ENCODE measurements around the gene DUSP6. TPM values are rescaled to one million over a fixed set of nuclear protein-coding genes. Genes with fewer than 3 reads are reported as not detected.

Gene DUSP6
- total and polyA plus RNA-seq, 2 of the 13 experiments (the other 11 are each of a cell fraction or from before 2014, with no cell fraction given), result 40.9 to 161 TPM

DNA sequence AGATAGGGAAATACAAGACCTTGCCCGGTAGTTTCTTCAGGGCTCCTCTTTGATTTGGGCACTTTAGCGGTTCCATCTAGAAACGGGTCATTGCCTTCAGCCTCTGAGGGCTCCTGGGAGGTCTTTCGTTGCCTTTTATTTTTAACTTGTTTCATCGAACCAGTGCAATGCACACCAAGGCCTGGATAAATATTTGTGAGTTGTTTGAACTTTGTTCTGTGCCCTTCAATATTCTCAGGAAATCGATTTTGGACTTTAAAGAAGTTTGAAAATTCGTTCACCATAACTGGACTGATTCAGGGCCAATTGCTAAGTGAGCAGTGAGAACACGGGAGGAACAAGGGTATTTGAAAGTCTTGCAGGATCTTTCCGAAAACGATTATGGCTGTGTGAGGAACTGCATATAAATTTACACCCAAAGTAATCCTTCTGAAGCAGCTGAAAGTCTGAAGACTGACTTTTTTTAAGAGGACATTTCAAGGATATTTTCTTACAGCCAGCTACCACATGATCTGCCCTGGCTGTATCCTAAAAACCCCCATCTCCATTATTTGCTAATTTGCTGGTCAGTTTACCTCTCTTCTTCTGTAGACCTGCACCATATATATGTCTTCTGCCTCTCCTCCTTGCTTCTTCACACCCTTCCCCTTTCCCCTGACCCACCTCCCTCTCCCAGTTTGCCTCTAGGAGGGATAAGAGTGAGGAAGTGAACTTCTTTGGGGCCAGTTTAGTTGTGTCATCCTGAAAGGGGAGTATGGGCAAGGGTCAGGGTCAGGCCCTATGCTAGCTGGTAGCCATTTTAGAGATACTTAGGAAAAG lies 8.0 kb downstream of the DUSP6 start (continued):
- TF ChIP-seq, protein P1, sequence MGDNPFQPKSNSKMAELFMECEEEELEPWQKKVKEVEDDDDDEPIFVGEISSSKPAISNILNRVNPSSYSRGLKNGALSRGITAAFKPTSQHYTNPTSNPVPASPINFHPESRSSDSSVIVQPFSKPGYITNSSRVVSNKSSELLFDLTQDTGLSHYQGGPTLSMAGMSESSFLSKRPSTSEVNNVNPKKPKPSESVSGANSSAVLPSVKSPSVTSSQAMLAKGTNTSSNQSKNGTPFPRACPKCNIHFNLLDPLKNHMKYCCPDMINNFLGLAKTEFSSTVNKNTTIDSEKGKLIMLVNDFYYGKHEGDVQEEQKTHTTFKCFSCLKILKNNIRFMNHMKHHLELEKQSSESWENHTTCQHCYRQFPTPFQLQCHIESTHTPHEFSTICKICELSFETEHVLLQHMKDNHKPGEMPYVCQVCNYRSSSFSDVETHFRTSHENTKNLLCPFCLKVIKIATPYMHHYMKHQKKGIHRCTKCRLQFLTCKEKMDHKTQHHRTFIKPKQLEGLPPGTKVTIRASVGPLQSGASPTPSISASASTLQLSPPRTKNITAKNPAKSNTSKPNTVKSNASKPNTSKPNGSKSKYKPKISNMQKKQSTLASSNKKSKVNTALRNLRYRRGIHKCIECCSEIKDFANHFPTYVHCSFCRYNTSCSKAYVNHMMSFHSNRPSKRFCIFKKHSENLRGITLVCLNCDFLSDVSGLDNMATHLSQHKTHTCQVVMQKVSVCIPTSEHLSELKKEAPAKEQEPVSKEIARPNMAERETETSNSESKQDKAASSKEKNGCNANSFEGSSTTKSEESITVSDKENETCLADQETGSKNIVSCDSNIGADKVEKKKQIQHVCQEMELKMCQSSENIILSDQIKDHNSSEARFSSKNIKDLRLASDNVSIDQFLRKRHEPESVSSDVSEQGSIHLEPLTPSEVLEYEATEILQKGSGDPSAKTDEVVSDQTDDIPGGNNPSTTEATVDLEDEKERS (CRISPR knock-in tag; IDR thresholded peaks at IDR 0.05), result peak; percentile 63; the same call in 1 of the 2 replicates
- peak; percentile 81 for TF ChIP-seq RXRB (CRISPR knock-in tag; IDR thresholded peaks at IDR 0.05; ENCODE audit: borderline replicate concordance)
- TF ChIP-seq, protein P2, sequence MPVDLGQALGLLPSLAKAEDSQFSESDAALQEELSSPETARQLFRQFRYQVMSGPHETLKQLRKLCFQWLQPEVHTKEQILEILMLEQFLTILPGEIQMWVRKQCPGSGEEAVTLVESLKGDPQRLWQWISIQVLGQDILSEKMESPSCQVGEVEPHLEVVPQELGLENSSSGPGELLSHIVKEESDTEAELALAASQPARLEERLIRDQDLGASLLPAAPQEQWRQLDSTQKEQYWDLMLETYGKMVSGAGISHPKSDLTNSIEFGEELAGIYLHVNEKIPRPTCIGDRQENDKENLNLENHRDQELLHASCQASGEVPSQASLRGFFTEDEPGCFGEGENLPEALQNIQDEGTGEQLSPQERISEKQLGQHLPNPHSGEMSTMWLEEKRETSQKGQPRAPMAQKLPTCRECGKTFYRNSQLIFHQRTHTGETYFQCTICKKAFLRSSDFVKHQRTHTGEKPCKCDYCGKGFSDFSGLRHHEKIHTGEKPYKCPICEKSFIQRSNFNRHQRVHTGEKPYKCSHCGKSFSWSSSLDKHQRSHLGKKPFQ (CRISPR knock-in tag; IDR thresholded peaks at IDR 0.05; ENCODE audit: insufficient replicate concordance), result peak; percentile 45
- TF ChIP-seq SOX5 (CRISPR knock-in tag; IDR thresholded peaks at IDR 0.05; ENCODE audit: borderline replicate concordance), result peak; percentile 49; the same call in 1 of the 2 replicates
- peak; percentile 50; the same call in 1 of the 2 replicates for TF ChIP-seq ETV5 (CRISPR knock-in tag; IDR thresholded peaks at IDR 0.05; ENCODE audit: borderline replicate concordance)
- peak; percentile 24; the same call in 1 of the 2 replicates for TF ChIP-seq ZKSCAN8 (CRISPR knock-in tag; IDR thresholded peaks at IDR 0.05; ENCODE audit: borderline replicate concordance)
- 0 out of 2 replicates have a peak, but pooled peaks have one; percentile 35 for TF ChIP-seq DPF2 (CRISPR knock-in tag; IDR thresholded peaks at IDR 0.05; ENCODE audit: borderline replicate concordance, low read depth)
- TF ChIP-seq ZNF10 (CRISPR knock-in tag; IDR thresholded peaks at IDR 0.05; ENCODE audit: borderline replicate concordance, low read depth), result no peak
- TF ChIP-seq TCF7 (IDR thresholded peaks at IDR 0.05; ENCODE audit: low read depth), result peak; percentile 53; the same call in 1 of the 2 replicates
- TF ChIP-seq HNF4G (IDR thresholded peaks at IDR 0.05; ENCODE audit: borderline replicate concordance, low read depth, low read length), result peak; percentile 49; the same call in 1 of the 2 replicates
- peak; percentile 38; the same call in 1 of the 2 replicates for TF ChIP-seq HNF4G (CRISPR knock-in tag; IDR thresholded peaks at IDR 0.05; ENCODE audit: borderline replicate concordance, low read depth)
- 0 out of 2 replicates have a peak, but pooled peaks have one; percentile 29 for TF ChIP-seq PITX1 (CRISPR knock-in tag; IDR thresholded peaks at IDR 0.05)
- no peak for TF ChIP-seq ZNF777 (CRISPR knock-in tag; IDR thresholded peaks at IDR 0.05)
- TF ChIP-seq RCOR2 (CRISPR knock-in tag; IDR thresholded peaks at IDR 0.05), result no peak
- TF ChIP-seq, protein P3, sequence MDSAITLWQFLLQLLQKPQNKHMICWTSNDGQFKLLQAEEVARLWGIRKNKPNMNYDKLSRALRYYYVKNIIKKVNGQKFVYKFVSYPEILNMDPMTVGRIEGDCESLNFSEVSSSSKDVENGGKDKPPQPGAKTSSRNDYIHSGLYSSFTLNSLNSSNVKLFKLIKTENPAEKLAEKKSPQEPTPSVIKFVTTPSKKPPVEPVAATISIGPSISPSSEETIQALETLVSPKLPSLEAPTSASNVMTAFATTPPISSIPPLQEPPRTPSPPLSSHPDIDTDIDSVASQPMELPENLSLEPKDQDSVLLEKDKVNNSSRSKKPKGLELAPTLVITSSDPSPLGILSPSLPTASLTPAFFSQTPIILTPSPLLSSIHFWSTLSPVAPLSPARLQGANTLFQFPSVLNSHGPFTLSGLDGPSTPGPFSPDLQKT (CRISPR knock-in tag; IDR thresholded peaks at IDR 0.05; ENCODE audit: borderline replicate concordance), result no peak
- TF ChIP-seq ZNF879 (CRISPR knock-in tag; IDR thresholded peaks at IDR 0.05), result no peak
- TF ChIP-seq NFYB (CRISPR knock-in tag; IDR thresholded peaks at IDR 0.05), result no peak
- peak; percentile 95 for TF ChIP-seq GATAD2A (CRISPR knock-in tag; IDR thresholded peaks at IDR 0.05)
- peak; percentile 77 for TF ChIP-seq ISL2 (CRISPR knock-in tag; IDR thresholded peaks at IDR 0.05)
- TF ChIP-seq, protein P4, sequence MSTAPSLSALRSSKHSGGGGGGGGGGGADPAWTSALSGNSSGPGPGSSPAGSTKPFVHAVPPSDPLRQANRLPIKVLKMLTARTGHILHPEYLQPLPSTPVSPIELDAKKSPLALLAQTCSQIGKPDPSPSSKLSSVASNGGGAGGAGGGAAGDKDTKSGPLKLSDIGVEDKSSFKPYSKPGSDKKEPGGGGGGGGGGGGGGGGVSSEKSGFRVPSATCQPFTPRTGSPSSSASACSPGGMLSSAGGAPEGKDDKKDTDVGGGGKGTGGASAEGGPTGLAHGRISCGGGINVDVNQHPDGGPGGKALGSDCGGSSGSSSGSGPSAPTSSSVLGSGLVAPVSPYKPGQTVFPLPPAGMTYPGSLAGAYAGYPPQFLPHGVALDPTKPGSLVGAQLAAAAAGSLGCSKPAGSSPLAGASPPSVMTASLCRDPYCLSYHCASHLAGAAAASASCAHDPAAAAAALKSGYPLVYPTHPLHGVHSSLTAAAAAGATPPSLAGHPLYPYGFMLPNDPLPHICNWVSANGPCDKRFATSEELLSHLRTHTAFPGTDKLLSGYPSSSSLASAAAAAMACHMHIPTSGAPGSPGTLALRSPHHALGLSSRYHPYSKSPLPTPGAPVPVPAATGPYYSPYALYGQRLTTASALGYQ (CRISPR knock-in tag; IDR thresholded peaks at IDR 0.05), result 0 out of 2 replicates have a peak, but pooled peaks have one; percentile 22
- peak in 1 of 2 experiments; percentile 80; a peak in 2 of 4 replicates for TF ChIP-seq EP300 (IDR thresholded peaks at IDR 0.05; ENCODE audit: low read depth in 2 of 2, low read length in 2 of 2)
- no peak for TF ChIP-seq EP300 (CRISPR knock-in tag; IDR thresholded peaks at IDR 0.05; ENCODE audit: borderline replicate concordance)
